ENCODE results near the gene ANKRD45.
"Not testable (repeated sequence)": the region's sequence is repeated elsewhere in the genome, so short reads cannot be mapped to it uniquely, and the experiment has no call there.

ANKRD45 gene

GRCh38 chr1:173596097-173596825, 73.4 kb downstream of the ANKRD45 start:
- Histone ChIP-seq H3K9me3 (ENCODE audit: control insufficient read depth, insufficient read depth, low read length) (no peaks in the 10 kb centered on the region), H3K4me3 (ENCODE audit: low read depth, low read length) (no peak overlapping the region), H3K9ac (ENCODE audit: low read depth, low read length) (no peak overlapping the region), H3K36me3 (ENCODE audit: control insufficient read depth, insufficient read depth, low read length) (no peaks in the 10 kb centered on the region), H3K27me3 (ENCODE audit: control insufficient read depth, insufficient read depth, low read length) (no peaks in the 10 kb centered on the region), H3K4me1 (ENCODE audit: control insufficient read depth, insufficient read depth, low read length) (no peaks in the 10 kb centered on the region)

GRCh38 chr1:173591138-173591537, 78.5 kb downstream of the ANKRD45 start:
- not testable (repeated sequence) for H3K4me3 ChIP-seq (ENCODE audit: low read depth, low read length); H3K36me3 ChIP-seq (ENCODE audit: control insufficient read depth, insufficient read depth, low read length); H3K9me3 ChIP-seq (ENCODE audit: control insufficient read depth, insufficient read depth, low read length); H3K9ac ChIP-seq (ENCODE audit: low read depth, low read length); H3K27me3 ChIP-seq (ENCODE audit: control insufficient read depth, insufficient read depth, low read length); H3K4me1 ChIP-seq (ENCODE audit: control insufficient read depth, insufficient read depth, low read length)

- Histone ChIP-seq H3K9ac (ENCODE audit: low read depth, low read length) (no peak overlapping the region), H3K4me1 (ENCODE audit: control insufficient read depth, insufficient read depth, low read length) (no peaks in the 10 kb centered on the region), H3K36me3 (ENCODE audit: control insufficient read depth, insufficient read depth, low read length) (no peaks in the 10 kb centered on the region), H3K9me3 (ENCODE audit: control insufficient read depth, insufficient read depth, low read length) (no peaks in the 10 kb centered on the region), H3K4me3 (ENCODE audit: low read depth, low read length) (no peak overlapping the region), H3K27me3 (ENCODE audit: control insufficient read depth, insufficient read depth, low read length) (no peaks in the 10 kb centered on the region)
Measured at GRCh38 chr1:173590557-173590956, 79.1 kb downstream of the ANKRD45 start.

DNA sequence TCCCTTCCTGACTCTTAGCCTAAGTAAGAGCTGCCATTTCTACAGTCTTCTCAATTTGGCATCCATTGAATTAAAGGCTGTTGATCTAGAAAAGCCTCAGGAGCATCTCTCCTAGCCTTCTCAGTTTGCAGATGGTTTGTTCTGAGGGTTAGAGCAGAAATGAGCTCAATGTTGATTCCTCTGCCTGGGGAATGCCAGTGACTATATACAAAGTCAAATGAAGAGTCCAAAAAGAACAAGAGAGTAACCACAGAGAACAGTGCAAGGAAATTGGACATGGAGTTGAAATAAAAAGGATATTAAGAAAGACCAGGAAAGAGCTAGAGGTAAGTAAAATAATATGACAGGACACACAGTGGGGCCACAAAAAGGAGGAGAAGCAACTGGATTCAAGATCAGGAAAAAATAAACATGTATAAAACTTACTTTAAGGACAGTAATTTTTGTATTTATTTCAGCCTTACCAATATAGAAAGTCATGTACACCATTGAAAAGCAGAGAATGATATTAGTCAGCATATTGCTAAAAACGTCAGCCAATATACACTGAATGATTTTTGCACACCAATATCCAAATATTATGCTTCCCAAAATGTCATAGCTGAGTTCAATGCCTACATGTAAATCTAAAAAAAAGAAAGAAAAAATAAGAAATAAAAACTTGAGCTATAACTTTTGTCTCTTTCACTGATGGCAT, 88.1 kb downstream of the ANKRD45 start:
- Histone ChIP-seq H3K9me3 (ENCODE audit: control insufficient read depth, insufficient read depth, low read length) (no peaks in the 10 kb centered on the region), H3K9ac (ENCODE audit: low read depth, low read length) (no peak overlapping the region), H3K36me3 (ENCODE audit: control insufficient read depth, insufficient read depth, low read length) (no peaks in the 10 kb centered on the region)

GRCh38 chr1:173580658-173581057, 89.0 kb downstream of the ANKRD45 start:
- no peaks in the 10 kb centered on the region for H3K9me3 ChIP-seq (ENCODE audit: control insufficient read depth, insufficient read depth, low read length)
- H3K4me1 ChIP-seq (ENCODE audit: control insufficient read depth, insufficient read depth, low read length), result no peaks in the 10 kb centered on the region
- H3K36me3 ChIP-seq (ENCODE audit: control insufficient read depth, insufficient read depth, low read length), result no peaks in the 10 kb centered on the region
- H3K4me3 ChIP-seq (ENCODE audit: low read depth, low read length), result no peak overlapping the region
- no peaks in the 10 kb centered on the region for H3K27me3 ChIP-seq (ENCODE audit: control insufficient read depth, insufficient read depth, low read length)
- no peak overlapping the region for H3K9ac ChIP-seq (ENCODE audit: low read depth, low read length)

More for the DNA sequence above, 88.1 kb downstream of the ANKRD45 start:
- no peak overlapping the region for H3K4me3 ChIP-seq (ENCODE audit: low read depth, low read length)
- H3K4me1 ChIP-seq (ENCODE audit: control insufficient read depth, insufficient read depth, low read length), result no peaks in the 10 kb centered on the region
- H3K27me3 ChIP-seq (ENCODE audit: control insufficient read depth, insufficient read depth, low read length), result no peaks in the 10 kb centered on the region

GRCh38 chr1:173580071-173580470, 89.6 kb downstream of the ANKRD45 start:
- Histone ChIP-seq H3K27me3 (ENCODE audit: control insufficient read depth, insufficient read depth, low read length) (no peaks in the 10 kb centered on the region), H3K4me3 (ENCODE audit: low read depth, low read length) (no peak overlapping the region), H3K9ac (ENCODE audit: low read depth, low read length) (no peak overlapping the region), H3K36me3 (ENCODE audit: control insufficient read depth, insufficient read depth, low read length) (no peaks in the 10 kb centered on the region), H3K9me3 (ENCODE audit: control insufficient read depth, insufficient read depth, low read length) (no peaks in the 10 kb centered on the region), H3K4me1 (ENCODE audit: control insufficient read depth, insufficient read depth, low read length) (no peaks in the 10 kb centered on the region)

DNA sequence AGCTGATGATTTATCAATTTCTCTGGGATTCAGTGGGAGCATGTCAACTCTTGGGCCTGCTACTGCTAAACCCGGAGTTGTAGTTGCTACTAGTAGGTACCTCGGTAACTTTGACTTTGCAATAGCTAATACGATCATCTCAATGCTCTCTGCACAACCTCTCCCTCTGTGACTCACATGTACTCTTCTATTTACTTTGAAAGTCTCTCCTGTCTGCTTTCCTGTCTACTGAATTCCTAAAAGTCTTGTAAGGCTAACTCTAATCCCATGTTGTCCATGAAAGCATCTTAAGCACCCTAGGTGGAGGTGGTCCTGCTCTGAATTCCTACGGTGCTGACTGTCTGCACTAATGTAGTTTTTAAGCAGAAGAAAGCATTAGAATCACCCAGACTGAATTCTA, 96.1 kb downstream of the ANKRD45 start:
- no peaks in the 10 kb centered on the region for H3K9me3 ChIP-seq (ENCODE audit: control insufficient read depth, insufficient read depth, low read length)
- no peak overlapping the region for H3K9ac ChIP-seq (ENCODE audit: low read depth, low read length)
- H3K4me1 ChIP-seq (ENCODE audit: control insufficient read depth, insufficient read depth, low read length), result no peaks in the 10 kb centered on the region
- H3K36me3 ChIP-seq (ENCODE audit: control insufficient read depth, insufficient read depth, low read length), result no peaks in the 10 kb centered on the region
- no peaks in the 10 kb centered on the region for H3K27me3 ChIP-seq (ENCODE audit: control insufficient read depth, insufficient read depth, low read length)
- no peak overlapping the region for H3K4me3 ChIP-seq (ENCODE audit: low read depth, low read length)

- no peaks in the 10 kb centered on the region for H3K9me3 ChIP-seq (ENCODE audit: control insufficient read depth, insufficient read depth, low read length)
- H3K4me3 ChIP-seq (ENCODE audit: low read depth, low read length), result no peak overlapping the region
- no peaks in the 10 kb centered on the region for H3K36me3 ChIP-seq (ENCODE audit: control insufficient read depth, insufficient read depth, low read length)
- no peak overlapping the region for H3K9ac ChIP-seq (ENCODE audit: low read depth, low read length)
- no peaks in the 10 kb centered on the region for H3K27me3 ChIP-seq (ENCODE audit: control insufficient read depth, insufficient read depth, low read length)
- H3K4me1 ChIP-seq (ENCODE audit: control insufficient read depth, insufficient read depth, low read length), result no peaks in the 10 kb centered on the region
Measured at GRCh38 chr1:173572201-173572873, 97.3 kb downstream of the ANKRD45 start.

DNA sequence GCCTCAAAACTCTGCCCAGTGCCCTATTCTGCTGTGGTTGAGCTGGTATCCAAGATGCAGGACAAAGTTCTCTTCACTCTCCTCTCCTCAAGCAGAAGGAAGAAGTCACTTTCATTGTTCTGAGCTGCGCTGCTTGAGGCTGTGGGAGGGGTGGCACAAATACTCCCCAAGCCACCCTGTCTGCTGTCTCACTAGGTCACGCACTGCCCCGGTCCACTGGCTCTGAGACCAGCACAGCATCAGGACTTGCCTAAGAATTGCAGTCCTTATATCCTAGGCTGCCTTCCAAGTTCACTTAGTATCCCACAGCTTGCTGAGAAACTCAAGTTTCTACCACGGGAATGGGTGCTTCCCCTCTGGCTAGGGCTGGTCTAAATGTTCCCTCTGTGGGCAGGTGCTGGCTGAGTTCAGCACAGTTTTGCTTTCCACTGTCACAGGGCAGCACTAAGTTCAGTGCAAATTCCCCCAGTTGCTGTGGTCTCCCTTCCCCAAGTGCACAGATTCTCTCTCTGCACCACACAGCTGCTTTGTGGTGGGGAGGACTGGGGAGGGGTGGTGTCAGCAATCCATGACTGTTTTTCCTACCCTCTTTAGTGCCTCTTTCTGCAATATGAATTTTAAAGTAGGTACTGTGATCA, 99.2 kb downstream of the ANKRD45 start:
- no peaks in the 10 kb centered on the region for H3K27me3 ChIP-seq (ENCODE audit: control insufficient read depth, insufficient read depth, low read length)
- no peak overlapping the region for H3K9ac ChIP-seq (ENCODE audit: low read depth, low read length)
- H3K9me3 ChIP-seq (ENCODE audit: control insufficient read depth, insufficient read depth, low read length), result no peaks in the 10 kb centered on the region
- H3K4me1 ChIP-seq (ENCODE audit: control insufficient read depth, insufficient read depth, low read length), result no peaks in the 10 kb centered on the region
- H3K4me3 ChIP-seq (ENCODE audit: low read depth, low read length), result no peak overlapping the region
- H3K36me3 ChIP-seq (ENCODE audit: control insufficient read depth, insufficient read depth, low read length), result no peaks in the 10 kb centered on the region

- Histone ChIP-seq H3K4me3 (ENCODE audit: low read depth, low read length) (no peak overlapping the region), H3K4me1 (ENCODE audit: control insufficient read depth, insufficient read depth, low read length) (no peaks in the 10 kb centered on the region), H3K9ac (ENCODE audit: low read depth, low read length) (no peak overlapping the region), H3K9me3 (ENCODE audit: control insufficient read depth, insufficient read depth, low read length) (no peaks in the 10 kb centered on the region), H3K27me3 (ENCODE audit: control insufficient read depth, insufficient read depth, low read length) (no peaks in the 10 kb centered on the region), H3K36me3 (ENCODE audit: control insufficient read depth, insufficient read depth, low read length) (no peaks in the 10 kb centered on the region)
Measured at GRCh38 chr1:173568483-173568882, 101.2 kb downstream of the ANKRD45 start.

DNA sequence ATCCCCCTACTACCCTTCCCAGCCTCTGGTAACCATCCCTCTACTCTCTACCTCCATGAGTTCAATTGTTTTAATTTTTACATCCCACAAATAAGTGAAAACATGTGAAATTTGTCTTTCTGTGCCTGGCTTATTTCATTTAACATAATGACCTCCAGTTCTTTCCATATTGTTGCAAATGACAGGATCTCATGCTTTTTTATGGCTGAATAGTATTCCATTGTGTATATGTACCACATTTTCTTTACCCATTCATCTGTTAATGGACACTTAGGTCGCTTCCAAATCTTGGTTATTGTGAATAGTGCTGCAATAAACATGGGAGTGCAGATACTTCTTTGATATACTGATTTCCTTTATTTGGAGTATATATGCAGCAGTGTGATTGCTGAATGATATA, 105.8 kb downstream of the ANKRD45 start:
- H3K4me3 ChIP-seq (ENCODE audit: low read depth, low read length); H3K9ac ChIP-seq (ENCODE audit: low read depth, low read length); H3K36me3 ChIP-seq (ENCODE audit: control insufficient read depth, insufficient read depth, low read length); H3K27me3 ChIP-seq (ENCODE audit: control insufficient read depth, insufficient read depth, low read length); H3K9me3 ChIP-seq (ENCODE audit: control insufficient read depth, insufficient read depth, low read length); H3K4me1 ChIP-seq (ENCODE audit: control insufficient read depth, insufficient read depth, low read length): not testable (repeated sequence)
